Putamen (tissue), 1 donor: ENCODE data around the gene TRMU.
"Not testable (repeated sequence)": the region's sequence is repeated elsewhere in the genome, so short reads cannot be mapped to it uniquely, and the experiment has no call there.

Source experiments
- DNase-seq: peaks from one replicate; pipeline ENCODE4 v3.0.0-alpha.2; 2016; ENCODE audit warnings: low spot score

Gene TRMU

GRCh38 chr22:46387748-46388147, 52.2 kb downstream of the TRMU start:
- no peak for DNase-seq

- DNase-seq = no peak
These were observed 53.1 kb downstream of the TRMU start for GRCh38 chr22:46388647-46389046.

- DNase-seq = no peak
These were observed 53.6 kb downstream of the TRMU start for GRCh38 chr22:46389081-46389480.

DNA sequence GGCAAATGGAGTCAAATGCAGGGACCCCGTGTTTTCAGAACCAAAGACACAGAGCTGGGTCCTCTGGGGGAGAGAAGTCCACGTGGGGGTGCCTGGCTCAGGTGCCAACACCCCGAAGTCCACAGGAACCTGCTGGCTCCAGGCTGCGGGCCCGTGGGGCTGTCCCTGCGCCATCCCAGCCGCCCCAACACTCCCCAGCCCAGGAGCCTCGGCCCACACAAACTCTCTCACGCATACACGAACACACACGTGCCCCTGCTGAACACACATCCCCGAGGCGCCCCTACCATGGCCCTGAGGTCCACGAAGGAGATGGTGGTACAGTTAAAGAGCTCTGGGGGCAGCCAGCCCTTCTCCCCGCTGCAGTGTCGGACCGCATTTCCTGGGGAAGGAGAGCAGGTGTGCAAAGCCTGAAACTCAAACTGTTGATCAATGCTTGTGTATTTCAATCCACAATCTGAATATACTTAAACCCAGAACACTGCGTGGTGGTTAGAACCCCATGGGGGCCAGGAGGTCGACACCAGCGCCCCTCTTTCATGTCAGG, 54.7 kb downstream of the TRMU start:
- DNase-seq = no peak

GRCh38 chr22:46390652-46391301, 55.3 kb downstream of the TRMU start:
- DNase-seq = no peak

GRCh38 chr22:46391486-46392136, 56.1 kb downstream of the TRMU start:
- no peak for DNase-seq

- no peak for DNase-seq
These were observed 56.8 kb downstream of the TRMU start for GRCh38 chr22:46392137-46392844.

DNA sequence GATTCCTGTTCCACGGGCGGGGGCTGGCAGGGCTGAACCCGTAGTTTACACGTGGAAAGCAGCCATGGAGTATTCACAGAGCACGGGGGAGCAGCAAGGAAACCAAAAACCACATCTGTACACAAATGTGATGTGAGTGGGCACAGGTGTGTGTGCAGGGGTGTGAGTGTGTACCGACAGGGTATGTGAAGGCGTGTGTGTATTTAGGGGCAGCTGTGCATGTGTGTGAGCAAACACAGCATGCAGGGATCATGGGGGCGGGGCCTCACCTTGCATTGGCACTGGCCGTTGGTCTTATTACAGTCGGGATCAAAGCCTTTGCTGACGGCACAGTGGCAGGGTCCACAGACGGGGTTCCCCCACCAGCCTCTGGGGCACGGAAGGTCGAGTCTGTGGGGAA, 58.4 kb downstream of the TRMU start:
- DNase-seq = no peak

GRCh38 chr22:46394622-46395021, 59.1 kb downstream of the TRMU start:
- no peak for DNase-seq

- no peak for DNase-seq
These were observed 59.6 kb downstream of the TRMU start for GRCh38 chr22:46395145-46395544.

- DNase-seq = not testable (repeated sequence)
These were observed 61.5 kb downstream of the TRMU start for GRCh38 chr22:46397049-46397448.

- DNase-seq = no peak
These were observed 62.0 kb downstream of the TRMU start for GRCh38 chr22:46397514-46397913.

GRCh38 chr22:46397951-46398350, 62.4 kb downstream of the TRMU start:
- DNase-seq = no peak

DNA sequence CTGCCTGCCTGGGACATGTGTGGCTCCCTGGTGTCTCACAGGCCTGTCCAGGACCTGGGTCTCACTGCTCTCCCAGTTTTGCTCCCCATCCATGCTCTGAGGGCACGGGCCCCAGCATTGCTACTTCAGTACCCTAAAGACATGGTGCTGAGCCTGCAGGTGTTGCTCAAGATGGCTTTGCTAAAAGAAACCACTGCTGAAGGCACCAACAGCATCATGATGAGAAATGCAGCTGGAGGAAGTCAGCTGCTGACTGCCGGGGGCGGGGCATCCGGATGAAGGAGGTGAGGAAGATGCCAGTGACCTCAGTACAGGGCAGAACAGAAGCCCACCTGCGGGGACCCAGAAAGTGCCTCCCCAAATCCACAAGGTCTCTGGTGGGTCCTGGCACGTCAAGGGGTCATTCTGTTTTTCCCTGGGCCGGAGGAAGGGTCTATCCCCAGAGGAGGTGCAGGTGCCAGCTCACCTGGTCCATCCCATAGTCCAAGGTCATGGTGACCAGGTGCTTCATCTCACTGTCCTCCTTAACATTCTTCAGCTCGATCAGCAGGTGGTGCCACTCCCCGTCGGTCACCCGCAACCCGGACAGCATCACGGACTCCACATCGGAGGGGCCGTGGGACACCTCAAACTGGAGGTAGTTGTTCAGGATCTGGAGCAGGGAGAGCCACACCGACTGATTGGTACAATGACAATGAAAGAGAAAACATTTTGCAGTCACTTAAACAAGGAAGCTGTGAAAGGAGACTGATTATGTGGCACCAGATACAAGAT, 63.9 kb downstream of the TRMU start:
- DNase-seq = no peak

DNA sequence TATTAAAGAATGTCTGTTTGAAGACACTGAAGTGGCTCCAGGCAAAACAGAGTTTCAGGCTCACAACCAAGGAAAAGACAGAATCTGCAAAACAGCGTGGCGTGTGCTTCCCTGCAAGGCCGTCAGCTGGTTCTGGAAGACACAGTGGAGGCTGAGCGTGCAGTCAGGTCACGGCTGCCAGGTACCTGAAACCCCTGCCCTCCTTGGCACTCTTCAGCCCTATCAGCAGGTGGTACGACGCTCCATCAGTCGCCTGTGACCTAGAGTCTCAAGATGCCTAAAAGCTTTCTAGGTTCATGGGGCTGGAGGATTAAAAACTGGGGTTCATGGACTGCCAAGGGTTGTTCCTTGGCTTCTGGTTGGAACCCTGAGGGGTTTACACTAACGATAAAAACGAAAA, 65.9 kb downstream of the TRMU start:
- no peak for DNase-seq

DNA sequence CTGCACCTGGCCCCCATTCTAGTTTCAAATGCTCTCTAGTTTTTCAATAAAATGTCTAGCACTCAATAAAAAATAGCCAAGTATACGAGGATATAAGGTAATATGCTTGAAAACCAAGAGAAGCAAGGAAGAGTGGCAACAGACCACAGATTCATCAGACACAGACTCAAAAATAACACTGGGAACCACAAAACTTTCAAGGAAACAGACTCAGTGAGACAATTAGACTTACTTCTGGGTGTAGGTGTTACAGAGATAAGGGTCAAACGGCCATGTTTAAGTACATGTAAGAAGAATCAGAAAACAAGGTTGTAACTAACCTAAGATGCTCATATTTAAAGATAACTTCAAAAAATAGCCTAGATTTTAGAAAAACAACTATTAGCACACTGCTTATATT, 67.0 kb downstream of the TRMU start:
- DNase-seq = no peak

DNA sequence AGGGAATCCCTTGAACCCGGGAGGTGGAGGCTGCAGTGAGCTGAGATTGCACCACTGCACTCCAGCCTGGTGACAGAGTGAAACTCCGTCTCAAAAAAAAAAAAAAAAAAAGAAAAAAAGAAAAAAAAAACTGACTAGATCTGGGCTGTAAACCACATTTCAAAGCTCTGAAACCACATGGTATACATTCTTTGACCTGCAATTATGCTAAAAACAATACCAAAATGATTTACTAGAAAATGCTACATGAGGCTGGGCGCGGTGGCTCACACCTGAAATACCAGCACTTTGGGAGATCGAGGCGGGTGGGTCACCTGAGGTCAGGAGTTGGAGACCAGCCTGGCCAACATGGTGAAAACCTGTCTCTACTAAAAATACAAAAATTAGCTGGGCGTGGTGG, 68.4 kb downstream of the TRMU start:
- DNase-seq = not testable (repeated sequence)

GRCh38 chr22:46405901-46406300, 70.4 kb downstream of the TRMU start:
- DNase-seq = no peak

DNA sequence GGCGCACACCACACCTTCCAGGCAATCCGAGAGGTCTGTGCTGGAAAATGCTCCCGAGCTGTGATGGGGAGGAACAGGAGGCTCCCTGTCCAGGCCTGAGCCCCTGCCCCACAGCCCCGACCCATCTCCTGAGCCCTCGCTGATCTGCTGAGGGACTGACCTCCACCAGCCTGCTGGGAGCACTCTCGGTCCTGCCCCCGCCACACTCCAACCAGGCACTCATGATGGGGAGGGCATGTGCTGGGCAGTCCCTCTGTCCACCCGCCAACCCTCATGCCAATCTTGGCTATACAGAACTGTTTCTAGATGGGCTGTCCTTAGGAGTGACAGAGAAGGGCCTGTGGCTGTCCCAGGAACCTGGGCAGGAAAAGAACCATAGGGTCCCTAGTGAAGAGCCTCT, 70.8 kb downstream of the TRMU start:
- DNase-seq = no peak

DNA sequence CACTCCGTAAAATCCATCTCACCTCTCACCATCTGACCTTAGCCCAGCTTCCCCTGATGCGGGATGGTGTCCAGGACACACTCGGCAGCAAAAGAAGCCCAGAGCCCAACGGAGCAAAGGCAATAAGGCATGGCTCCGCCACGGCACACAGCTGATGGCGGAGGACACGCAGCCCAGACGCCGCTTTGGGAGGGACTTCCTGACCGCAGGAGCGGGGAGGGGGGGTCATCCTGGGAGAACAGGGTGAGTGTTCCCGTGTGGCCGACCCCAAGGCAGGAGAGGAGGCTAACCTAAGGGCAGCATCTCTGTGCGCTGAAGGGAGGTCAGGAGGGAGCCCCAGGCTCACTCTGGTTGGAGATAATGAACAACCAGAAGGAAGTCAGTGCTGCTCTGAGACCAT, 71.3 kb downstream of the TRMU start:
- DNase-seq = no peak
